Sciatic nerve (tissue), 2 donors: ENCODE results near the gene VSTM4. TPM values are rescaled to one million over a fixed set of nuclear protein-coding genes. Genes with fewer than 3 reads are reported as not detected.
A peak's percentile ranks its signal among the peaks of the same experiment; 100 is the strongest.

Experiments used
- ATAC-seq: fragments of 200-7000 bp; cut with Tn5 transposase; one replicate; pipeline ENCODE4 v1.9.1; 2020; ENCODE audit warnings: mild to moderate bottlenecking, moderate library complexity
- DNase-seq: peaks from one replicate; pipeline ENCODE4 v3.0.0-alpha.2; 2020; ENCODE audit warnings: low spot score
- intact Hi-C: fragments of 100-400 bp; cut with DNase I; formaldehyde crosslinking; loops from one replicate; pipeline ENCODE4 v1.14.2; 2022
- total RNA-seq: library from RNA; stranded (reverse); fragmentation: NEBNext Ultra II Directional; extraction: Animal tissue kit (Norgen Biotek cat#: 25700); gene quantifications from one replicate; pipeline ENCODE4 v1.2.1, GENCODE V29; 2021
- donor health status: DM: no; HTN: no; CAD: no.
- donor health status: DM: no; HTN: no; CAD: no.

VSTM4 gene
- total RNA-seq, 1 donor from 2014 or later, result 16.4 TPM

DNA sequence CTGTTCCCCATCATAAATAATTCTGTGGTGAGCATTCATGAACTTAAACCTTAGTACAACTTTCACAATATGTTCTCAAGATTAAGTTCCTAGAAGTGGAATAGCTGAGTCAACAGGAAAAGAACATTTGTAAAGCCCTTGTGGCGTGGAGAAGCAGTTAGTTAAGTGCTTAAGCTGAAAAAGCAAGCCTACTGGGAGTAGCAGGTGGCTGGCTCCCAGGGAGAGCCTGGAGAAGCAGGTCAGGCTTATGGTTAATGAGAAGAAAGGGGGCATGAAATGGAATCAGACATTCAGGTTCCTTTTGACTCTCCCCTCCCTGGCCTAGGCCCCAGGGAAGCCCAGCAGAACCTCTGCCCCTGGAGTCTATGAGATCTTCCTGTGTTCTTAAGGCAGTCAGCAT is 35.3 kb downstream of the VSTM4 start:
- DNase-seq (no peak), ATAC-seq (peak; percentile 72)
- intact Hi-C loops, result no loop called here

DNA sequence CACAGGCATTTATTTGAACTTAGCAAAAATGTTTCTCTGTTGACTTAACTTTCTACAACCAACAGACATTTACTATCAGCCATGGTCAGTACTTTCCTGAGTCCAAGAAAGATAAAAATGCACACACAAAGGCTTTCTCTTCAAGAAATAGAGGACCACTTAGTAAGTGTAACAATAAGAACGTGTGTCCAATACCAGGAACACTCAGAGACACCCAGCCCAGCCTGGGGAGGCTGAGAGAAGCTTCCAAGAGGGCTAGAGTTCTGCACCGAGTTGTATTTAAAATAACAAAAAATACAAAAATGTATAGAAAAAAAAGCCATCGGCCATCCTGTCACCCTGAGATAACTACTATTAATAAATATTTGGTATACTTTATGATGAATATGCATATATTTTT is 35.8 kb downstream of the VSTM4 start:
- intact Hi-C loops, result no loop called here
- no peak for ATAC-seq

DNA sequence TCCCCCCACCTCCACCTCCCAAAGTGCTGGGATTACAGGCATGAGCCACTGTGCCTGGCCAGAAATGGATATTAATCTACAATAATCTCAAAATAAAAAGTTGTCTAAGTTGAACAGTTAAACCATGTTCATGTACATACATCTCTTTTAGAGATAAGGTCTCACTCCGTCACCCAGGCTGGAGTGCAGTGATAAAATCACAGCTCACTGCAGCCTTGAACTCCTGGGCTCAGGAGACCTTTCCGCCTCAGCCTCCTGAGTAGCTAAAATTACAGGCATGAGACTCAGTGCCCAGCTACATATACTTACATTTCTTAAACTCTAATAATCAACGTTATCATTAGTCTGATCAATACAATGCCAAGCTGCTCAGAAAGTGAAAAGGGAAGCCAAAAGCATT is 36.2 kb downstream of the VSTM4 start:
- intact Hi-C loops, result no loop called here
- ATAC-seq (no peak), DNase-seq (no peak)

More for the DNA sequence above, 35.8 kb downstream of the VSTM4 start:
- DNase-seq, result no peak

DNA sequence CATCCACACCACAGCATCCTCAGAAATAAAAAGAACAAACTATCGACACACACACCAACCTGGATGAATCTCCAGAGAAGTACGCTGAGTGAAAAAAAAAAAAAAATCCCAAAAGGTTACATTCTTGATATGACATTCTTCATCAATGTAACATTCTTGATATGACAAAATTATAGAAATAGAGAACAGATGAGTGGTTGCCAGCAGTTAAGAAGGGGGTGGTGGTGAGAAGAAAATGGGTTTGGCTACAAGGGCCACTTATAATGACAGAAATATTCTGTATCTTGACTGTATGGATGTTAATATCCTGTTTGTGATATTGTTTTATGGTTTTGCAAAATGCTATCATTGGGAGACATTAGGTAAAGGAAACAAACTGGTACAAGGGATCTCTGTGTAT is 36.9 kb downstream of the VSTM4 start:
- ATAC-seq (no peak), DNase-seq (no peak)
- intact Hi-C loops, result no loop called here

DNA sequence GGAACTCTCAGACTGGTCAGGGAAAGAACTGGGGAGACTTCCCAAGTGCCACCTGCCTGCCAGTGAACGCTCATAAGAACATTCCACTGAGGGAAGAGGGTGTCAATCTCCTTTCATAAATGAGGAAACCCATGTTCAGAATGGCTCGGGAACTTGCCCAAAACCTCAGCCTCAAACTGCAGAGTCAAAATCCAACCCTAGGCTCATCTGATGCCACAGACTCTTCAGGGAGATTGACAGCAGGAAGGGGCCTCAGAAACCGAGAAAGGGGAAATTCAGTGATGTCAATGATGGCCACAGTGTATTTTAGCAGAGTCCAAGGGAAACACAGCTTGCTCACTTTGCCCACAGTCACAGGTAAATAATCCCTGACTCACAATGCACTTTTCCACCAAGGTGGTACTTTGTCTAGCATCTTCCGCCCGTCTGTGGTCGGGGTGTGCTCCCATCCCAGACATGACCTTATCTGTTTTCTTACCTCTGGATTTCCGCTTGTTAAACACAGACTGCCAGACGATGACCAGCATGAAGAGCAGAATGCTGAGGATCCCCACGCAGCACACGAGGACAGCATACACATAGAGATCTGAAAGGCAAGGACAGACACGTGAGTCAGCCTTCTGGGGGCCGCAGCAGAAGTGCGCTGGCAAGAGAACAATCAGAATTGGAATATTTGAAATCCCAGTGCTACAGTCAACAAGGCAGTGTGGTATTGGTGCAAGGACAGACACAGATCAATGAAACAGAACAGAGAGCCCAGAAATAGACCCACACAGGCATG is 38.4 kb downstream of the VSTM4 start:
- DNase-seq (no peak), ATAC-seq (no peak)
- intact Hi-C loops, result no loop called here

DNA sequence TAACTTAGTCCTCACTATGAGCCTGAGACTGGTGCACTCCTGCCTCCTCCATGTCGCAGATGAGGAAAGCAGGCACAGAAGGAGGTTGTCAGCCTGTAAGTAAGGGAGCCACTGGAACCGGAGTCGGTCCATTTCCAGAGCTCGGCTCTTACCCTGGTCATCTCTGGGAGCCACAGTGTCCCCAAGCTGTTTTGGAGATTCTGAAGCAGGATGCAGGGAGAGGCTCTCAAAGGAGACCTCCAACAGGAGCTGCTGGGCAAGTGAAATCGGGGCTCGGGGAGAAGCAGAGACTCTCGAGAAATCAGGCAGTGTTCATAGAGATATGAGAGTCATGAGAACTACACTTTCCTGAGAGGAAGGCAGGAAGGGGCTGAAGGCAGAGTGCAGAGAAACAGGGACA is 39.0 kb downstream of the VSTM4 start:
- ATAC-seq, result no peak
- intact Hi-C loops, result no loop called here
- DNase-seq, result no peak

DNA sequence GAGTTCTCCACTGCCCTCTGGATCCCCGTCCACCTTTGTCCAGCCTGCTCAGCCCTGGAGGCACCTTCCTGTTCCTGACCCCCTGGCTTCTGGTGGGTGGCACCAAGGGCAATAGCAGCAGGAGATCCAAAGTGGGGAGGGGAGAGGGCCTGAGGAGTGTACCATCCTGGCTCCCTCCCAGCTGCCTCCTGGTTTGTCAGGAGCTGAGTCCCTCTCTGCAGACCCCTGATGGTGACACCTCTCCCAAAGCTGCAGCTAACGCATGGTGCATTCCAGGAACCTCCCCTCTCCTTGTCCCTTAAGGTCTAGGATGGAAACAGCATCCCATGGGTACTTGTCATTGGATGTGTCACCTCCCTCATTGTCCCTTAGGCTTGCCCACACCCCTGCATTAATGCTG is 39.6 kb downstream of the VSTM4 start:
- ATAC-seq (no peak), DNase-seq (no peak)
- intact Hi-C loops, result no loop called here

DNA sequence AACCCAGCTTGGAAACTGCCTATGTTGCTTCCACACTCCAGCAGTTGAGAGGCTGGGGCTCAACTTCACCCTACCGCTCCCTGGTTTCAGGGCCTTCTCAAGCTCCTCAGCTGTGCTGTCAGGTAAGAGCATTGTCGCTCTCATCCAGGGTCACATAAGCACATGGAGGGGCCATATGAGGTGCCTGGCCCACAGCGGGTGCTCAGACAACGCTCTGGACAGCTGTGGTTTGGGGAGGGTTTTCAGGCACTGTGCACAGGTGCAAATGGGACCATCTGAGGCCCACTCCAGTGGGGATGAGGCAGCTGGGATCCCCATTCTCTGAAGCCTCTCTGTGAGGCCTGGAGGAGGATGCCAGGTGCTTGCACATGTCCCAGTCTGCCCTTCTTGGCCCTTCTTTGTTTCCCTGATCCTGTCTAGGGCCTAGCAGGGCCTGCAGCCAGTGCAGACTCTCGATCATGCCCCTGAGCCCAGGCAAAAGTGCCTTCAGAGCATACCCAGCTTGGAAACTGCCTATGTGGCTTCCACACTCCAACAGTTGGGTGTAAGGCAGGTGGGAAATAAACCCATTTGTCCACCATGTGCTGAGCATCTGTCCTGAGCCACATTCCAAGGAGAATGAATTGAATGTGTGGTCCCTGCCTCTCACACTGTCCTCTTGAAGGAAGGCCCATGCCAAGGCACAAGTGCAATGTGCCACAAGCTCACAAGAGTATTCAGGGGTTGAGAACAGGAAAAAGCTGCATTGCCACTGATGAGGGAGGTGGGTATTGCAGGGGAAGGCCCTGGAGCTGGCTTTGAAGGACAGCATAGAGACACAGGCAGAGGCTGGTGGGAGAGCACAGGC is 40.3 kb downstream of the VSTM4 start:
- ATAC-seq (no peak), DNase-seq (no peak)
- intact Hi-C loops, result no loop called here

DNA sequence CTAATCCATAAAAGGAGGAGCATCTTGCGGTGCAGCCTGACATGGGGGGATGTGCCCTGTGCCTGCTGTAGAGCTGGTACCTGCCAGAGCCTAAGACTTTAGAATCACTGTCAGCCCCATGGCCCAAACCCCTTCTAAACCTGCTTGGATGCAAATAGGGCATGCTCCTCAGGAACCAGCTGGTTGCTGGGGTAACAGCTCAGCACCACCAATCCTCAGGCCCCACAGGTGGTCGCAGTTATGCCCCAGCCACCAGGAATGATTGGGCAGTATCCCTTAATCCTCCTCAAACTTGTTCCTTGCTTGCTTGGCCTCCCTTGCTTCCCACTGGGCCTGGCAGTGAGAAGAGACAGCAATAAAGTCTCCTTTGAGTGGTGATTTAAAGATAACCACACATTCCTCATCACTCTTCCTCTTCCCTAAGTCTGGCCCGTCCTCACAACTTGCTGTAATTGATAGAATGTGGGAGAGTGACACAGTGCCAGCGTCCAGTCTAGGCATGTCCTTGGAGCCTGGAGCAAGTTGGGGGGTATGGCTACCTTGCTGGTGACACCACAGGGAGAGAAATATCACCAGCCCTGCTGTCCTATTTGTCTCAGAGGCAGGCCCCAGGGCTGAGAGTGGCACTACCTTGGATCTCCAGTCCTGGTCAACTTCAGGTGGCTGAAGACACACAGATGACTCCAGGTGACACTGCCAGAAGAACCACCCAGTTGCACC is 43.0 kb downstream of the VSTM4 start:
- intact Hi-C loops, result no loop called here
- DNase-seq, result no peak

DNA sequence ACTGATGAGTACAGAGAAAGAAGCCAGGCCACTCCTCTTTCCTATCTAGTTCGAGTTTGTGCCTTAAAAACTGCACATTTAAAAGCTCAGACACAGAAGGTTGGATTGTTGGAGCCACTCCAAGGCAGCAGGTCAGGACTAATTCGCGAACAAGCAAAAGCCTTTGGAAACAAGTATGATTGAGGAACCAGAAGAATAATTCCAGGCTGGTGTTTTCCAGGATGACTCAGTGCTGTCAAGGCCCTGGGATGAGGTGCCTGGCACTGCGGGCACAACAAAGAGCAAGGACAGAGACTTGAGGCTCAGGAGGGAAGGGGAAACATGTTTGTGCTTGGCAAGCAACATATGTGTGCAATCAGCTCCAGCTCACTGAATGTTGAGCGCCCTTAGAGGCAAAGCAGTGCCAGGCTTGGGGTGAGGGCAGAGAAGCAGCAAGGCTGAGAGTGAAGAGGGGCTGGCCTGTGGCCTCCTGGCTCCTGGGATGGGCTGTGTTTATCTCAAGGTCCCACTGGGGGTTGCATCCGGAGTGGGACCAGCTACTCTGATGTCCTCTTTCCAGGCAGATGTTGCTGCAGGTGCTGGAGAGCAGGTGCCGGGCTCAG is 44.1 kb downstream of the VSTM4 start:
- ATAC-seq (peak; percentile 23), DNase-seq (no peak)
- intact Hi-C loops, result no loop called here

More for the DNA sequence above, 43.0 kb downstream of the VSTM4 start:
- no peak for ATAC-seq

DNA sequence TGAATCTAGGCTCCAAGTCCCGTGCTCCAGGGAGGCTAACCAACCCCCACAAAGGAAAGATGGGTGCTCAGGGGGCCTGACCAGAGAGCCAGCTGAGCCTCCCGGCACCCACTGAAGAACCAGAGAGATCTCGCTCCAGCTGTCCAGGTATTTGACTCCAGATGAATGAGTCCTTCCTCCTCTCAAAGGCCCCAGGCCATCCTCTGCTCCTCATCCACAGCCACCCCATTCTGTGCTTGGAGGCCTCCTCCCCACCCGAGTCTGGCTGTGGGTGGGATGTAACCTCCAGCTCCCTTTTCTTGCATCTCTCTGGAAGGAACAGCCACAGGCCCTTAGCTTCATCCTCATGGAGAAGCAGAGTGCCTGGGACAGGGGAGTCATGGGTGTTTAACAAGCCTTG is 44.6 kb downstream of the VSTM4 start:
- ATAC-seq (peak; percentile 31), DNase-seq (no peak)
- intact Hi-C loops, result no loop called here

DNA sequence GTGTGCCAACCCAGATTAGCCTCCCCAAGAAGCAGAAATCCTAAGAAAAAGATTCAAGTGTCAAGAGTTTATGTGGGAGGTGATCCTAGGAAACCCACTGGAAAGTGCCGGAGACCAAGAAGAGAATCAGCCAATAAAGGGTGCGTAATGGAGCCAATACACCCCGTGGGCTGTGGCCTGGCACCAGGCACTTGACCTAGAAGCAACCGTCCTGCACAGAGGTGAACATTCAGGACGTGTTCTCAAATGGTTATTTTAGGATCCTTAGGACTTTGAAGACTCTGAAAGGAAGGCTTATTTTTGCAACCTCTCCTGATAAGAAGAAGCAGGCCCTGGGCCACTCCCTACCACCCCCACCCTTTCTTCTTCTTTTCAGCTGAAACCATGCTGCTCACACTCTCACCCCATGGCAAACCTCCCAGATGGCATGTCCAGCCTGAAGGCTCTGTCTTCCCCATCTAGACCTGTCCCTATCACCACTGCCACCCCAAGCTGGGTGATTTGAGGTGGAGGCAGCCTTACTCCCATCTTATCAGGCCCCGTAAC is 46.6 kb downstream of the VSTM4 start:
- DNase-seq (no peak), ATAC-seq (no peak)
- intact Hi-C loops, result no loop called here

DNA sequence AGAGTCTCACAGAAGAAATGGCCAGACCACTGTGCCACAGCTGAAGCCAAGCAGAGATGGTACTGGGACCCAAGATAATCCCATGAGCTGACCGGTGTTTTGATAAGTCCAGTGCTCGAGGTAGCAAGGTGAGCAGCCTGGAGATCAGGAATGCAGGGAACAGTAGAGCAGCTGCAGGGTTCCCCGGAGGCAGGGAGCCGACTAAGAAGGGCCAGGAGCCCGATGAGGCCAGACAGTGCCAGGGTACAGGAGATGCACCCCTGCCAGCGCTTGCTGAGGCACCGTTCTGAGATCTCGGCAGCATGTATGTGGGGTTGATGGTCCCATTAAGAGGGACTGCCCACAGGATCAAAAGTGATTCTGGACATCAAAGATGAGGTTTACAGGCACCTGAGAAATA is 47.1 kb downstream of the VSTM4 start:
- DNase-seq (no peak), ATAC-seq (no peak)
- intact Hi-C loops, result no loop called here

DNA sequence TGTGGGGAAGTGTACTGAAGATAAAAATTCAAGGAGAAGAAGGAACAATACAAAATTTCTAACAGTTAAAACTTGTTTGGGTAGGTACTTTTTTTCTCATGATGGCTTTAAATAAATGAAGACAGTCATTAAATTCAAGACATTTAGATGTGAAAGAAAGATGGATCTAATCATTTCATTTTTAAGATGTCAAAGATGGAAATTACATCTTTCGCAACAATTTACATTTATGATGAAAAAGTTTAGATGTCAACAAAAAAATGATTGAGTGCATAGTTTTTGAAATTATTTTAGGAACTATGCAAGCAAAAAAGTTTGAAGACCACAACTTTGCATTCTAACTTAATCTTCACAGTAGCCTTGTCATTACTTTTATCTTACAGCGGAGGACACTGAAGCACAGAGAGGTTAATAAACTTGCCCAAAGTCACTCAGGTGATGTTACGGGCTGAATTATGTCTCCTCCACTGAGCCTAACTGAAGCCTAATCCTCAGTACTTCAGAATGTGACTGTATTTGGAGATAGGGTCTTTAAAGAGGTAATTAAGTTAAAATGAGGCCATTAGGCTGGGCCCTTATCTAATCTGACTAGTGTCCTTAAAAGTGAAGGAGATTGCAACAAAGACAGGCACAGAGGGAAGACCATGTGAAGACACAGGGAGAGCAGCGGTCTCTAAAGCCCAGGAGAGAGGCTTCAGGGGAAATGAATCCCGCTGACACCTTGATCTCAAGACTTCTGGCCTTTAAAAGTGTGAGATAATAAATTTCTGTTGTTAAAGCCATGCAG is 48.2 kb downstream of the VSTM4 start:
- intact Hi-C loops, result no loop called here
- DNase-seq (no peak), ATAC-seq (no peak)

DNA sequence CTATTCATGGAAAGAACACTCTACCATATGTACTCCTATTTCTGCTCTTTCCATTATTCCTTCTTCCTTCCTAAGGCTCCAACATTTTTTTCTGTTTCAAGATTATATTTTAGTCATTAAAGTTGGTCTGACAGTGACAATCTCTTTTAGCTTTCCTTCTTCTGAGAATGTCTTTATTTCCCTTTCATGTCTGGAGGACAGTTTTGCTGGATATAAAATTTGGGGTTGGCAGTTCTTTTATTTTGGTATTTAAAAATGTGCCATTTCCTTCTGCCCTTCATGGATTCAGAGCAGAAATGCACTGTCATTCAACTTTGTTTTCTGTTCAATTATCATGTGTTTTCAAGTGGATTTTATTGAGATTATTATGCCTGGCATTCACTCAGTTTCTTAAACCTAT is 53.1 kb downstream of the VSTM4 start:
- DNase-seq (no peak), ATAC-seq (no peak)
- intact Hi-C loops, result no loop called here

DNA sequence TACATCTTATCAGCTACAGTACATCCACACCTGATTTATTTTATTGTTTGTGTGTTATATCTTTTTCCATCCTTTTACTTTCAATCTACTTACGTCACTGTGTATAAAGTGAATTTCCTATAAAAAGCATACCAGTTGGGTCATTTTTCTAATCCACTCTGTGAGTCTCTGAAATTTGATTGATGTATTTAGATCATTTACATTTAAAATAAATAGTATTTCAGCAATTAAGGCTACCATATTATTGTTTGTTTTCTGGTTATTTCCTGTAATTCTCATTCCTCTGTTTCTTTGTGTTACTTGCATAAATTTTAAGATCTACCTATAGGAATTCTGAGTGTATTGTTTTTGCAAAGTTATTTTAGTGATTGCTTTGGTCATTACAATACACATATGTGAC is 53.7 kb downstream of the VSTM4 start:
- DNase-seq (no peak), ATAC-seq (no peak)
- intact Hi-C loops, result no loop called here

DNA sequence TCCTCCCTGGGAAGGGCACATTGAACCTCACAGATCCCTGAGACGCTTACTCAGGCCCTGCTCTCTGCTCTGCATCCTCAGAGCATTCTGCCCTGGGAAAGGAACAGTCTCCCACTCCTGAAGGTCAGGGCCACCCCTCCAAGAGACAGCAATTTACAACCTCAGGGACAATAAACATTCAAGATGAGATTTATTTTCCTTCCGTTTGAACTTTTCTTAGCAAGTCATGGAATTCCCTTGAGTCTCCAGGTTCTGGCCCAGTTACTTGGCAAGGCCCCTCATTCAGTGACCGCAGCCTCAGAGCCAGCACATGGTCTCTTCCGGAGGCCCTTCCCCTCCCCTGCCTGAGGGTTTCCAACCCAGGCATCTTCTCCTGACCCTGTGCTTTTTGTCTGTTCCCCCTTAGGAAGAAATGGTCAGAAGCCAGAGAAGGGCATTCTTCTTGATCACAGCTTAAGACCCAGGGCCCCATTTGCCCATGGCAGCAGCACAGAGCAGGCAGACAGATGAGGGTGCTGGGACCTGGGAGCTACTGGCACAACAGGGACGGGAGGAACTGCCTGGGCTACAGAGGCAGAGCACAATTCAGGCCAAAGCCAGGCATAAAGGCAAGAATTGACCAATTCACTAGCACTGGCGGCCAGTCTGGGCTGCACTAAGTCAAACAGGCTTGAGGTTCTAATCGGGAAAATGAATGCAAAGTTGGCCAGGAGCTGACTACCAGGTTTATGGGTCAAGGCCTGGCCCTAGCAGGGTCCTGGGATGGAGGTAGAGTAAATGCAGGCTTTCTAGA is 56.7 kb downstream of the VSTM4 start:
- no peak for DNase-seq
- intact Hi-C loops, result no loop called here
- peak; percentile 91 for ATAC-seq
